H9 (cell line): ENCODE measurements around the gene TRAP1. TPM values are rescaled to one million over a fixed set of nuclear protein-coding genes. Genes with fewer than 3 reads are reported as not detected.
A peak's percentile ranks its signal among the peaks of the same experiment; 100 is the strongest.

Source experiments
- DNase-seq: peaks from one replicate; pipeline ENCODE4 v3.0.0-alpha.2; 2017
- H2AFZ ChIP-seq: one replicate; pipeline ENCODE4 v1.6.1; 2013; ENCODE audit warnings: mild to moderate bottlenecking, low read length, control low read depth, moderate library complexity
- H2AK5ac ChIP-seq: 2 replicates; pipeline ENCODE4 v1.6.1; 2013; ENCODE audit warnings: low read length, control low read depth, mixed read lengths; ENCODE audit not compliant: insufficient read length
- H2BK120ac ChIP-seq: one replicate; pipeline ENCODE4 v1.6.1; 2013; ENCODE audit warnings: low read depth, mild to moderate bottlenecking, low read length, control low read depth, inconsistent platforms; ENCODE audit not compliant: poor library complexity, severe bottlenecking
- H2BK12ac ChIP-seq: 2 replicates; pipeline ENCODE4 v1.6.1; 2013; ENCODE audit warnings: low read length, control low read depth, mixed read lengths, low read depth; ENCODE audit not compliant: insufficient read length
- H2BK15ac ChIP-seq: 2 replicates; pipeline ENCODE4 v1.6.1; 2013; ENCODE audit warnings: low read depth, low read length, control low read depth
- H2BK20ac ChIP-seq: one replicate; pipeline ENCODE4 v1.6.1; 2013; ENCODE audit warnings: low read depth, mild to moderate bottlenecking, low read length, control low read depth, inconsistent platforms; ENCODE audit not compliant: poor library complexity, severe bottlenecking
- H2BK5ac ChIP-seq: 2 replicates; pipeline ENCODE4 v1.6.1; 2013; ENCODE audit warnings: low read length, control low read depth, mixed read lengths; ENCODE audit not compliant: insufficient read length
- H3K14ac ChIP-seq: 2 replicates; pipeline ENCODE4 v1.6.1; 2013; ENCODE audit warnings: low read length, control low read depth; ENCODE audit not compliant: insufficient read depth
- H3K18ac ChIP-seq: 2 replicates; pipeline ENCODE4 v1.6.1; 2013; ENCODE audit warnings: low read depth, mild to moderate bottlenecking, mixed read lengths, low read length, control low read depth; ENCODE audit not compliant: insufficient read length
- H3K23ac ChIP-seq: 2 replicates; pipeline ENCODE4 v1.6.1; 2013; ENCODE audit warnings: low read length, control low read depth, mixed read lengths, low read depth; ENCODE audit not compliant: insufficient read length
- H3K23me2 ChIP-seq: 2 replicates; pipeline ENCODE4 v1.6.1; 2013; ENCODE audit warnings: low read depth, mild to moderate bottlenecking, mixed read lengths, low read length, control low read depth; ENCODE audit not compliant: insufficient read length, poor library complexity, severe bottlenecking
- H3K27ac ChIP-seq: 2 replicates; pipeline ENCODE4 v1.5.1; 2013; ENCODE audit warnings: low read length, control low read depth, mixed read lengths, low read depth; ENCODE audit not compliant: insufficient read length
- H3K27me3 ChIP-seq: 2 replicates; pipeline ENCODE4 v1.6.1; 2013; ENCODE audit warnings: low read length, control low read depth, inconsistent platforms; ENCODE audit not compliant: insufficient read depth
- H3K4ac ChIP-seq: 2 replicates; pipeline ENCODE4 v1.6.1; 2013; ENCODE audit warnings: low read depth, mild to moderate bottlenecking, control low read depth, inconsistent platforms, low read length, moderate library complexity
- H3K4me1 ChIP-seq: 2 replicates; pipeline ENCODE4 v1.6.1; 2013; ENCODE audit warnings: low read length, control low read depth, inconsistent platforms; ENCODE audit not compliant: insufficient read depth
- H3K4me2 ChIP-seq: 2 replicates; pipeline ENCODE4 v1.6.1; 2013; ENCODE audit warnings: low read length, control low read depth, mixed read lengths; ENCODE audit not compliant: insufficient read length, insufficient read depth
- H3K56ac ChIP-seq: 2 replicates; pipeline ENCODE4 v1.6.1; 2013; ENCODE audit warnings: low read depth, mild to moderate bottlenecking, mixed read lengths, low read length, control low read depth; ENCODE audit not compliant: insufficient read length
- H3K79me1 ChIP-seq: 2 replicates; pipeline ENCODE4 v1.6.1; 2013; ENCODE audit warnings: low read depth, mild to moderate bottlenecking, moderate library complexity, low read length, control low read depth, inconsistent platforms; ENCODE audit not compliant: insufficient read depth, poor library complexity, severe bottlenecking
- H3K79me2 ChIP-seq: 2 replicates; pipeline ENCODE4 v1.6.1; 2013; ENCODE audit warnings: low read length, control low read depth, inconsistent platforms; ENCODE audit not compliant: insufficient read depth
- H3K9ac ChIP-seq: 2 replicates; pipeline ENCODE4 v1.6.1; 2013; ENCODE audit warnings: low read length, control low read depth, mixed read lengths; ENCODE audit not compliant: insufficient read length; ENCODE audit errors: extremely low read depth
- H3K9me3 ChIP-seq: one replicate; pipeline ENCODE4 v1.6.1; 2013; ENCODE audit warnings: low read depth, low read length, inconsistent platforms; ENCODE audit not compliant: control insufficient read depth
- H3T11ph ChIP-seq: one replicate; pipeline ENCODE4 v1.6.1; 2013; ENCODE audit warnings: mild to moderate bottlenecking, low read length, control low read depth, inconsistent platforms
- H4K20me1 ChIP-seq: one replicate; pipeline ENCODE4 v1.6.1; 2013; ENCODE audit not compliant: control insufficient read depth, insufficient read length, insufficient read depth
- H4K5ac ChIP-seq: 2 replicates; pipeline ENCODE4 v1.6.1; 2013; ENCODE audit warnings: low read depth, mild to moderate bottlenecking, mixed read lengths, low read length, control low read depth; ENCODE audit not compliant: insufficient read length
- H4K8ac ChIP-seq: replicated peaks from 2 replicates; pipeline ENCODE4 v1.6.1; 2013; ENCODE audit warnings: low read length, control low read depth, mixed read lengths, low read depth; ENCODE audit not compliant: insufficient read length
- H4K91ac ChIP-seq: 2 replicates; pipeline ENCODE4 v1.6.1; 2013; ENCODE audit warnings: low read depth, mild to moderate bottlenecking, moderate library complexity, mixed read lengths, low read length, control low read depth; ENCODE audit not compliant: insufficient read length
- H3K27ac Mint-ChIP-seq, 3 experiments: 2 replicates in 2 of 3; 3 replicates in 1 of 3; pipeline ENCODE4 v1.8.0; 2020 to 2021; ENCODE audit warnings: mixed read lengths in 3 of 3, mild to moderate bottlenecking in 1 of 3, moderate library complexity in 1 of 3
- H3K27me3 Mint-ChIP-seq: 2 replicates; pipeline ENCODE4 v1.8.0; 2021; ENCODE audit warnings: low read depth, mild to moderate bottlenecking, moderate library complexity, mixed read lengths
- H3K36me3 Mint-ChIP-seq, 3 experiments: 2 replicates in 2 of 3; 3 replicates in 1 of 3; pipeline ENCODE4 v1.8.0; 2020 to 2021; ENCODE audit warnings: low read depth in 3 of 3, mixed read lengths in 3 of 3; ENCODE audit not compliant: insufficient read depth in 1 of 3
- H3K4me1 Mint-ChIP-seq, 2 experiments: 2 replicates each; pipeline ENCODE4 v1.8.0; 2020; ENCODE audit warnings: mixed read lengths in 2 of 2
- H3K4me3 Mint-ChIP-seq, 2 experiments: 2 replicates in 1 of 2; 3 replicates in 1 of 2; pipeline ENCODE4 v1.8.0; 2020 to 2021; ENCODE audit warnings: mild to moderate bottlenecking in 2 of 2, mixed read lengths in 2 of 2, moderate library complexity in 1 of 2
- H3K9me3 Mint-ChIP-seq, 2 experiments: 2 replicates in 1 of 2; 3 replicates in 1 of 2; pipeline ENCODE4 v1.8.0; 2020; ENCODE audit warnings: mild to moderate bottlenecking in 2 of 2, mixed read lengths in 2 of 2, moderate library complexity in 1 of 2
- CTCF ChIP-seq: fragments of 200-600 bp; sonication (generic); conservative IDR thresholded peaks from 3 replicates; pipeline ENCODE4 v1.8.0; 2021; ENCODE audit warnings: antibody characterized with exemption, mild to moderate bottlenecking
- WGBS: extraction: QIAGEN DNeasy Blood & Tissue Kit; methylation state at CpG from one replicate; pipeline ENCODE4 v1.1.7; 2013; ENCODE audit warnings: missing lambda C conversion rate, low lambda C conversion rate, mixed read lengths; ENCODE audit not compliant: insufficient read length; ENCODE audit errors: extremely low coverage; 5-methylcytosine and 5-hydroxymethylcytosine counted together
- total RNA-seq: library from RNA; stranded (reverse); gene quantifications from 2 replicates; pipeline ENCODE4 v1.2.1, GENCODE V29; 2021

The TRAP1 gene
- total RNA-seq, 1 experiment from 2014 or later: 211 TPM

DNA sequence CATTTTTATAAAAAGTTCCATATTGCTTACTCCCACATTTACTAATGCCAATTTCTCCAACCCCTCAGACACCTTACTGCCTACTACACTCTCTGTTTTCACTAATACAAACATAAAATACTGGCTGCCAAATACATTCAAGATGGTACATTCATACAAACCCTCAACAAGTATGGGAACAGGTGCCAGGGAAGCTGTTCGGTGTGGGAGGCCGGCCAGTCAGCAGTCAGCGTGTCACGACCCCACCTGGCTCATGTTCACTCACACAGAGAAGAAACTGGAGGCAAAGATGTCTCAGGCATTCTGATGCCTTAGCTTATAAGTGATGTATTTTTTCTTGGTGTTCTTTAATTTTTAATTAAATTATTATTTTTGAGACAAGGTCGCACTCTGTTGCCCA lies 42.4 kb upstream of the TRAP1 start:
- H4K20me1 ChIP-seq: no peaks in the 10 kb centered on the region

More for the DNA sequence above, 42.4 kb upstream of the TRAP1 start:
- Histone ChIP-seq H3K18ac (no peak overlapping the region), H3K4me2 (no peak overlapping the region), H4K8ac (no peak overlapping the region), H3K9me3 (no peaks in the 10 kb centered on the region), H2BK15ac (no peak overlapping the region), H3K23me2 (no peaks in the 10 kb centered on the region), H3K56ac (no peak overlapping the region), H4K5ac (no peak overlapping the region), H3K4ac (no peak overlapping the region), H3T11ph (no peak overlapping the region), H2BK20ac (no peak overlapping the region), H3K9ac (no peak overlapping the region), H3K79me2 (no peaks in the 10 kb centered on the region), H3K79me1 (peaks cover 6% of the 10 kb centered on the region), H3K27ac (no peak overlapping the region), H2BK5ac (no peak overlapping the region), H2AFZ (no peak overlapping the region), H4K91ac (no peak overlapping the region), H2AK5ac (no peak overlapping the region), H3K4me1 (no peaks in the 10 kb centered on the region), H2BK120ac (no peak overlapping the region), H3K23ac (no peak overlapping the region), H3K27me3 (no peaks in the 10 kb centered on the region), H3K14ac (no peak overlapping the region), H2BK12ac (no peak overlapping the region)
- Mint-ChIP-seq H3K36me3 (peaks cover 7 to 80% (median 47%) of the 10 kb centered on the region in 3 experiments; a peak in 6 of 7 replicates), H3K27me3 (no peaks in the 10 kb centered on the region), H3K4me1 (no peaks in the 10 kb centered on the region), H3K9me3 (no peaks in the 10 kb centered on the region), H3K4me3 (no peak overlapping the region), H3K27ac (peak overlapping the region in 2 of 3 experiments; percentile 29 to 87; a peak in 2 of 7 replicates)
- no peak for TF ChIP-seq CTCF
- WGBS: no CpG with 5 or more reads among the region's 5 CpGs
- peak; percentile 9 for DNase-seq
